HL-60 (cell line): ENCODE measurements around the gene LIX1.

ENCODE experiments used
- DNase-seq, 2 experiments: peaks; one replicate each; pipeline ENCODE4 v3.0.0-alpha.2; 2010 to 2020; ENCODE audit warnings: low read depth in 1 of 2, low spot score in 1 of 2
- H3K27ac ChIP-seq: fragments of 250-450 bp; sonication (Bioruptor Pico); replicated peaks from 2 replicates; pipeline ENCODE4 v1.5.1; 2020; ENCODE audit warnings: mild to moderate bottlenecking, moderate library complexity
- H3K27me3 ChIP-seq: fragments of 250-450 bp; sonication (Bioruptor Pico); 2 replicates; pipeline ENCODE4 v1.5.1; 2021; ENCODE audit warnings: mild to moderate bottlenecking, moderate library complexity; ENCODE audit not compliant: insufficient read depth, poor library complexity, severe bottlenecking
- H3K4me3 ChIP-seq: replicated peaks from 2 replicates; pipeline ENCODE4 v1.5.1; 2011; ENCODE audit warnings: mild to moderate bottlenecking, control low read depth, low read length; ENCODE audit not compliant: insufficient read depth
- GABPA ChIP-seq: IDR thresholded peaks from 2 replicates; pipeline ENCODE4 v1.6.1; 2012; ENCODE audit warnings: low read depth
- POLR2AphosphoS5 ChIP-seq: IDR thresholded peaks from 2 replicates; pipeline ENCODE4 v1.6.1; 2012; ENCODE audit warnings: low read depth
- SPI1 ChIP-seq: IDR thresholded peaks from 2 replicates; pipeline ENCODE4 v1.6.1; 2012; ENCODE audit warnings: low read depth, mild to moderate bottlenecking, borderline replicate concordance
- TF ChIP-seq, protein P1 (sequence below): IDR thresholded peaks from 2 replicates; pipeline ENCODE4 v1.6.1; 2012; ENCODE audit warnings: low read depth; ENCODE audit not compliant: insufficient replicate concordance
- TF ChIP-seq, protein P2 (sequence below): IDR thresholded peaks from one replicate; pipeline ENCODE4 v1.5.1; 2011; ENCODE audit warnings: low read length, control low read depth, inconsistent platforms; ENCODE audit not compliant: insufficient read depth

The LIX1 gene

DNA sequence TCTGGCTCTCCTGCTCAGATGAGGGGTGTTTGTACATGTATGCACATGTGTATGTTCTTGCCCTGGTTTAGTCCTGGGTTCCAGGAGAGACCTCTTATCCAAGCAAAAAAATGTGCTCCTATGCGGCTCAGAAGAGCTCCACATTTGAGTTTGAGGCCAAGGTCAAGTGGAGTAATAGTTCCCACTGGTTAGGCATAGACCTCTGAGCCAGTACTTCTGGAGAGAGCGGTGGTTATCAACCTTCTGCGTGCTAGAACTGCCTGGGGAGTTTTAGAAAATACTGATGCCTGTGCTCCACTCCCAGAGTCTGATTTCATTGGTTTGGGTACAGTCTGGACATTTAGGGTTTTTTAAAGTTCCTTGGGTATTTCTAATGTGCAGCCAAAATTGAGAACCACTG lies 51.5 kb downstream of the LIX1 start:
- no peak overlapping the region for H3K27ac ChIP-seq
- TF ChIP-seq SPI1 (no peak), GABPA (no peak), POLR2AphosphoS5 (no peak)
- TF ChIP-seq, protein P1, sequence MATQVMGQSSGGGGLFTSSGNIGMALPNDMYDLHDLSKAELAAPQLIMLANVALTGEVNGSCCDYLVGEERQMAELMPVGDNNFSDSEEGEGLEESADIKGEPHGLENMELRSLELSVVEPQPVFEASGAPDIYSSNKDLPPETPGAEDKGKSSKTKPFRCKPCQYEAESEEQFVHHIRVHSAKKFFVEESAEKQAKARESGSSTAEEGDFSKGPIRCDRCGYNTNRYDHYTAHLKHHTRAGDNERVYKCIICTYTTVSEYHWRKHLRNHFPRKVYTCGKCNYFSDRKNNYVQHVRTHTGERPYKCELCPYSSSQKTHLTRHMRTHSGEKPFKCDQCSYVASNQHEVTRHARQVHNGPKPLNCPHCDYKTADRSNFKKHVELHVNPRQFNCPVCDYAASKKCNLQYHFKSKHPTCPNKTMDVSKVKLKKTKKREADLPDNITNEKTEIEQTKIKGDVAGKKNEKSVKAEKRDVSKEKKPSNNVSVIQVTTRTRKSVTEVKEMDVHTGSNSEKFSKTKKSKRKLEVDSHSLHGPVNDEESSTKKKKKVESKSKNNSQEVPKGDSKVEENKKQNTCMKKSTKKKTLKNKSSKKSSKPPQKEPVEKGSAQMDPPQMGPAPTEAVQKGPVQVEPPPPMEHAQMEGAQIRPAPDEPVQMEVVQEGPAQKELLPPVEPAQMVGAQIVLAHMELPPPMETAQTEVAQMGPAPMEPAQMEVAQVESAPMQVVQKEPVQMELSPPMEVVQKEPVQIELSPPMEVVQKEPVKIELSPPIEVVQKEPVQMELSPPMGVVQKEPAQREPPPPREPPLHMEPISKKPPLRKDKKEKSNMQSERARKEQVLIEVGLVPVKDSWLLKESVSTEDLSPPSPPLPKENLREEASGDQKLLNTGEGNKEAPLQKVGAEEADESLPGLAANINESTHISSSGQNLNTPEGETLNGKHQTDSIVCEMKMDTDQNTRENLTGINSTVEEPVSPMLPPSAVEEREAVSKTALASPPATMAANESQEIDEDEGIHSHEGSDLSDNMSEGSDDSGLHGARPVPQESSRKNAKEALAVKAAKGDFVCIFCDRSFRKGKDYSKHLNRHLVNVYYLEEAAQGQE, result no peak
- TF ChIP-seq, protein P2, sequence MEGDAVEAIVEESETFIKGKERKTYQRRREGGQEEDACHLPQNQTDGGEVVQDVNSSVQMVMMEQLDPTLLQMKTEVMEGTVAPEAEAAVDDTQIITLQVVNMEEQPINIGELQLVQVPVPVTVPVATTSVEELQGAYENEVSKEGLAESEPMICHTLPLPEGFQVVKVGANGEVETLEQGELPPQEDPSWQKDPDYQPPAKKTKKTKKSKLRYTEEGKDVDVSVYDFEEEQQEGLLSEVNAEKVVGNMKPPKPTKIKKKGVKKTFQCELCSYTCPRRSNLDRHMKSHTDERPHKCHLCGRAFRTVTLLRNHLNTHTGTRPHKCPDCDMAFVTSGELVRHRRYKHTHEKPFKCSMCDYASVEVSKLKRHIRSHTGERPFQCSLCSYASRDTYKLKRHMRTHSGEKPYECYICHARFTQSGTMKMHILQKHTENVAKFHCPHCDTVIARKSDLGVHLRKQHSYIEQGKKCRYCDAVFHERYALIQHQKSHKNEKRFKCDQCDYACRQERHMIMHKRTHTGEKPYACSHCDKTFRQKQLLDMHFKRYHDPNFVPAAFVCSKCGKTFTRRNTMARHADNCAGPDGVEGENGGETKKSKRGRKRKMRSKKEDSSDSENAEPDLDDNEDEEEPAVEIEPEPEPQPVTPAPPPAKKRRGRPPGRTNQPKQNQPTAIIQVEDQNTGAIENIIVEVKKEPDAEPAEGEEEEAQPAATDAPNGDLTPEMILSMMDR, result no peak
- H3K27me3 ChIP-seq, result no peaks in the 10 kb centered on the region
- no peak for DNase-seq
- no peak overlapping the region for H3K4me3 ChIP-seq

DNA sequence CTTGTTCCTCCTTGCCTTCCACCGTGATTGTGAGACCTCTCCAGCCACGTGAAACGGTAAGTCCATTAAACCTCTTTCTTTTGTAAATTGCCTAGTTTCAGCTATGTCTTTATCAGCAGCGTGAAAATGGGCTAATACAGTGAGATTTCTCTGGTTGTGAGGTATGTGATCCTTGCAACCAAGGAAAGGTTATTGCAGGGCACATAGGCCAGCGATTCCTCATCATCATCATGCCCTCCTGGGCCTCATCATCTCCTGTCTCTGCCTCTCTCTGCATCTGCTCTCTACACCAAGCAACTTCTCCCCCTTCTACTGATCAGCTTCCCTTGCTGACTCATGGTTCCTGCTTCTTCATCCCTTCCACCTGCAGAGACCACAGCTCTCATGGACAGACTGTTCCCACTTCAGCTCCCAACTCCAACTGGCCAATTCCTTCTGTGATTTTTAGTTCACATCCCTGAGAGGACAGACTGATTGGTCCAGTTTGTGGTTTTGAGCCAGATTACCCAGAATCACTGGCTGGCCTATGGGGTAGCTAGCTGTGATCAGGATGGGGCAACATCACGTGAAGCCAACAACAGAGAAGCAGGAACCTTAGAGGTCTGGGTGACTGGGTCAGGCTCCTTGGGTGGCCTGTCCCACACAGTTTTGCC lies 53.1 kb downstream of the LIX1 start:
- Histone ChIP-seq H3K27ac (no peak overlapping the region), H3K4me3 (no peak overlapping the region), H3K27me3 (no peaks in the 10 kb centered on the region)
- TF ChIP-seq, protein P2, result no peak
- TF ChIP-seq POLR2AphosphoS5, result no peak
- TF ChIP-seq SPI1, result no peak
- TF ChIP-seq GABPA, result no peak
- TF ChIP-seq, protein P1, result no peak
- peak in 1 of 2 experiments; percentile 6 for DNase-seq

DNA sequence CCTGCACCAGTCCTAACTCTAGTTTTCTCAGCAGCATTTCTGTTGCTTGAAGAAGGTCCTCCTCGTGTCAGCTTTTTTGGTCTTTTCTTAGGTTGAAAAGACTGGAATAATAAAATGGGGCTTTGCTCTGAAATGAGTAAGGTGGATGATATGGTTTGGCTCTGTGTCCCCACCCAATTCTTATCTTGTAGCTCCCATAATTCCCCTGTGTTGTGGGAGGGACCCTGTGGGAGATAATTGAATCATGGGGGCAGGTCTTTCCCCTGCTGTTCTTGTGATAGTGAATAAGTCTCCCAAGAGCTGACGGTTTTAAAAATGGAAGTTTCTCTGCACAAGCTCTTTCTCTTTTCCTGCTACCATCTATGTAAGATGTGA lies 53.6 kb downstream of the LIX1 start:
- Histone ChIP-seq H3K27me3 (no peaks in the 10 kb centered on the region), H3K27ac (no peak overlapping the region), H3K4me3 (no peak overlapping the region)
- no peak for DNase-seq
- TF ChIP-seq, protein P2, result no peak
- TF ChIP-seq POLR2AphosphoS5, result no peak
- no peak for TF ChIP-seq GABPA
- no peak for TF ChIP-seq SPI1
- TF ChIP-seq, protein P1, result no peak
